Subcutaneous abdominal adipose tissue (tissue), 5 donors: ENCODE data around the gene ITIH6.
"Not testable (repeated sequence)": the region's sequence is repeated elsewhere in the genome, so short reads cannot be mapped to it uniquely, and the experiment has no call there.

Experiments
- H3K27ac ChIP-seq: one replicate; pipeline ENCODE4 v1.7.0; 2013; ENCODE audit warnings: low read depth, mild to moderate bottlenecking, inconsistent platforms, low read length, moderate library complexity
- H3K27me3 ChIP-seq, 5 donors: one replicate each; pipeline ENCODE4 v1.7.0; 2013; ENCODE audit warnings: low read length in 5 of 5, inconsistent platforms in 1 of 5; ENCODE audit not compliant: control insufficient read depth in 5 of 5, insufficient read depth in 4 of 5
- H3K36me3 ChIP-seq, 5 donors: one replicate each; pipeline ENCODE4 v1.7.0; 2013; ENCODE audit warnings: low read length in 5 of 5; ENCODE audit not compliant: control insufficient read depth in 5 of 5, insufficient read depth in 5 of 5
- H3K4me1 ChIP-seq, 5 donors: one replicate each; pipeline ENCODE4 v1.7.0; 2013; ENCODE audit warnings: low read length in 5 of 5, mild to moderate bottlenecking in 3 of 5, moderate library complexity in 1 of 5; ENCODE audit not compliant: control insufficient read depth in 5 of 5, insufficient read depth in 5 of 5
- H3K4me3 ChIP-seq, 5 donors: one replicate each; pipeline ENCODE4 v1.7.0; 2013; ENCODE audit warnings: low read length in 5 of 5, low read depth in 1 of 5
- H3K9ac ChIP-seq, 5 donors: one replicate each; pipeline ENCODE4 v1.7.0; 2013; ENCODE audit warnings: low read length in 5 of 5, mild to moderate bottlenecking in 4 of 5, moderate library complexity in 3 of 5
- H3K9me3 ChIP-seq, 5 donors: one replicate each; pipeline ENCODE4 v1.7.0; 2013; ENCODE audit warnings: low read length in 5 of 5; ENCODE audit not compliant: control insufficient read depth in 5 of 5
- donor health status: healthy.
- donor health status: healthy.
- donor health status: healthy.
- donor health status: healthy.
- donor health status: healthy.

The ITIH6 gene

DNA sequence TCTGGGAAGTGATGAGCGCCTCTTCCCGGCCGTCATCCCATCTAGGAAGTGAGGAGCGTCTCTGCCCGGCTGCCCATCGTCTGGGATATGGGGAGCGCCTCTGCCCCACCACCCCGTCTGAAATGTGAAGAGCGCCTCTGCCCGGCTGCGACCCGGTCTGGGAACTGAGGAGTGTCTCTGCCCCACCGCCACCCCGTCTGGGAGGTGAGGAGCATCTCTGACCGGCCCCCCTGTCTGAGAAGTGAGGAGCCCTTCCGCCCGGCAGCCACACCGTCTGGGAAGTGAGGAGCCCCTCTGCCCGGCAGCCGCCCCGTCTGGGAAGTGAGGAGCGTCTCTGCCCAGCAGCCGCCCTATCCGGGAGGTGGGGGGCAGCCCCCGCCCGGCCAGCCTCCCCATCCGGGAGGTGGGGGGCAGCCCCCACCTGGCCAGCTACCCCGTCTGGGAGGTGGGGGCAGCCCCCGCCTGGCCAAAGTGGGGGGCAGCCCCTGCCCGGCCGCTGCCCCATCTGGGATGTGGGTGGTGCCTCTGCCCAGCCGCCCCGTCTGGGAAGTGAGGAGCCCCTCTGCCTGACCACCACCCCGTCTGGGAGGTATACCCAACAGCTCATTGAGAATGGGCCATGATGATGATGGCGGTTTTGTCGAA is 61.6 kb downstream of the ITIH6 start:
- H3K9me3 ChIP-seq, H3K4me1 ChIP-seq, H3K4me3 ChIP-seq, H3K36me3 ChIP-seq, H3K27ac ChIP-seq, H3K9ac ChIP-seq, H3K27me3 ChIP-seq: not testable (repeated sequence)

DNA sequence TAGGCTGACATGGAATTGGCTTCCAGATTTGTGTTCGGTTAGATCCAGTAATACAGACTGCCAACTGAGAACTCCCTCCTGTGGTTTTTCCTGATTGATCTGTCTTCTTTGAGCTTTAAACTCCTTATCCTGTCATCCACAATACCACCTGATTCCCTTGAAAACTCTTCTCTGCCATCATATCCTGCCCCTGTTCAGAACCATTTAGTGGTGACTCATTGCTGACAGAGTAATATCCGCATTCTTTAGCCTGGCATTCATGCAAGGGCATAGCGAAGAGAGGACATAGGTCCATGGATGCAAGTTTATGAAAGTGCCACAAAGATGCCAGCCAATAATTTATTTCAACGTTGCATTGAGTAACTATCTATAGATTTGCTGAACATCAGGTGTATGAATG is 76.6 kb downstream of the ITIH6 start:
- H3K4me1 ChIP-seq: no peaks in the 10 kb centered on the region
- no peak overlapping the region for H3K9ac ChIP-seq
- H3K9me3 ChIP-seq: no peaks in the 10 kb centered on the region
- H3K27ac ChIP-seq: no peak overlapping the region
- no peaks in the 10 kb centered on the region for H3K36me3 ChIP-seq
- H3K4me3 ChIP-seq: no peak overlapping the region
- peaks cover 0 to 5% (median 0%) of the 10 kb centered on the region in 5 donors for H3K27me3 ChIP-seq

DNA sequence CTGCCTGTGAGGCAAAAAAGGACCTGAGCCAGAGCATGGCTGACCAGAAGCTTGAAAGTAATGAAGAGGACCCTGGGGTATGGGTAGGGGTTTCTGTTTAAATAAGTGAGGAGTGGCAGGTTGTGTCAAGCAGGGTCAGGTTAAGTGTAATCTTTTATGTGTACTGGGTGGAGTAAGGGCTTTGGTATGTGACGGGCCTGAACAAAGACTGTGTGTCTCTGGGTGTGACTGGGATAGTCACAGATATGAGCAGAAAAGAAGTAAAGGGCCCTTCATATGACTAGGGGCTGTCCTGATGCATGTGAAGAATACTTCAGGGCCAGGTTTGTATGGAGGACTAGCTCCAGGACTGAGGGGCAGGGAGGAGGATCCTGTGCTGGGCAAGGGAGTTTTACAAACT is 82.4 kb downstream of the ITIH6 start:
- Histone ChIP-seq H3K4me3 (no peak overlapping the region), H3K4me1 (no peaks in the 10 kb centered on the region), H3K27me3 (peaks cover 0 to 7% (median 0%) of the 10 kb centered on the region in 5 donors)

DNA sequence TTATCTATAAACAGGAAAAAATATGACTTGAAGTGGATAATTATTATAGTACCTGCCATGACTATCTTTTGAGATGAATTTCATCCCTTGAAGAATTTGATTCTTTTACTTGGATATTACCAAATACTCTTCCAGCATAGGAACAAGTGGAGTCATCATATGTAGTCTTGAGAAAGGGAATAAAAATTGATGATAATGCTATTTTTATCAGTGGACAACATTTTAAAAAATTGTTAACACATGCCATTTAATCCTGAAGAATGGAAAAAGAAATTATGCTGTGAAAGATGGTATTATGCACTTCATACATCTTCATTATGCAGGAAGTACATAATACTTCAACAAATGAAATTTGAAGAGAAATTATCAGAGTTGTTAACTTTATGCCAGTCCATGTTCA is 83.6 kb downstream of the ITIH6 start:
- H3K27ac ChIP-seq: no peak overlapping the region
- no peaks in the 10 kb centered on the region for H3K36me3 ChIP-seq
- H3K9ac ChIP-seq: no peak overlapping the region
- H3K27me3 ChIP-seq: peaks cover 0 to 7% (median 0%) of the 10 kb centered on the region in 5 donors
- no peak overlapping the region for H3K4me3 ChIP-seq
- H3K4me1 ChIP-seq: no peaks in the 10 kb centered on the region
- H3K9me3 ChIP-seq: no peaks in the 10 kb centered on the region

More for the DNA sequence above, 82.4 kb downstream of the ITIH6 start:
- no peak overlapping the region for H3K9ac ChIP-seq
- no peak overlapping the region for H3K27ac ChIP-seq
- H3K36me3 ChIP-seq: no peaks in the 10 kb centered on the region
- no peaks in the 10 kb centered on the region for H3K9me3 ChIP-seq

DNA sequence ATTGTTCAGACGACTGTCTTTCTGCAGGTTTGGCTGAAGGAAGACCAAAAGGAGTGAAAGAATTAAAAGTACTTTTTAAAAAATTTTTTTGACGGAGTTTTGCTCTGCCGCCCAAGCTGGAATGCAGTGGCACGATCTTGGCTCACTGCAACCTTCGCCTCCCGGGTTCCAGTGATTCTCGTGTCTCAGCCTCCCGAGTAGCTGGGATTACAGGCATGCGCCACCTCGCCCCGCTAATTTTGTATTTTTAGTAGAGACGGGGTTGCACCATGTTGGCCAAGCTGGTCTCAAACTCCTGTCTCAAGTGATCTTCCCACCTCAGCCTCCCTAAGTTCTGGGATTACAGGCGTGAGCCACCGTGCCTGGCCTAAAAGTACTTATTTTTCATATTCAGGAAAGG is 86.3 kb downstream of the ITIH6 start:
- H3K4me1 ChIP-seq: no peaks in the 10 kb centered on the region
- no peak overlapping the region for H3K4me3 ChIP-seq
- no peak overlapping the region for H3K27ac ChIP-seq
- H3K9ac ChIP-seq: no peak overlapping the region
- no peaks in the 10 kb centered on the region for H3K9me3 ChIP-seq
- peaks cover 0 to 7% (median 0%) of the 10 kb centered on the region in 5 donors for H3K27me3 ChIP-seq
- H3K36me3 ChIP-seq: no peaks in the 10 kb centered on the region

DNA sequence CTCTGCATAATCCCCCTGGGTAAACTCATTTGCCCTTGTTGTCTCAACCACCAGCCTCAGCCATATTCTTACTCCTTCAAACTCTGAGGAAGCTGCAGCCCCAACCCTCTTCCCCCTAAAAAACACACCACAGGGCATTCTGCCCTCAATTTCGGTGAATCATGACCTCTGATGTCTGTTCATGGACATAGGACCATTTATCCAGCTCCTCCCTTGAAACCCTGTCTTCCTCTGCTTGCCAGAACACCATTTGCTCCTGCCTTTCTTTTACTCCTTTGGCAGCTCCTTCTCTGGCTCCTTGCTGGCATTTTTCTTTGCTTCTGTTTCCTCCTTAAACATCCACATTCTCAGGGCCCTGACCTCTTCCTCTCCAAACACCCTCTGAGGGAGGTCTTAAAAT is 87.1 kb downstream of the ITIH6 start:
- H3K4me3 ChIP-seq: no peak overlapping the region
- H3K9me3 ChIP-seq: no peaks in the 10 kb centered on the region
- no peaks in the 10 kb centered on the region for H3K4me1 ChIP-seq
- H3K27me3 ChIP-seq: peaks cover 0 to 7% (median 0%) of the 10 kb centered on the region in 5 donors
- H3K27ac ChIP-seq: no peak overlapping the region
- no peaks in the 10 kb centered on the region for H3K36me3 ChIP-seq
- H3K9ac ChIP-seq: no peak overlapping the region

DNA sequence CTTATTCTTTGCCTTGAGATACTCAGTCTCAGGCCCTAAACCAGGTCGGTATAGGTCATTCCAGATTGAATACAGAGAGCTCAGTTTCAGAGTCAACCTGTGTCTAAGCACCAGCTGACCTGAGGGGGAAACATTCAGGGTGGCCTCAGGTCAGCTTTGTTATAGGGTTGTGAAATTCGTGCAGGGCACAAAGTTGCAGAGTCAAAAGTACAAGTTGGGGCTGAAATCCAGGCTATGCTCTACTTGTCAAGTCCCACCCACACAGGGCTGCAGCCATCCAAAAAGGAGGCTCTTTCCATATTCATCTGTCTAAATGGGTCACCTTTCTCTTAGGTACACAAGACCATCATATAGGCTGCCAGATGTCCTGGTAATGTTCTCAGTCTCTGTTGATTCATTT is 89.7 kb downstream of the ITIH6 start:
- Histone ChIP-seq H3K27me3 (peaks cover 0 to 7% (median 0%) of the 10 kb centered on the region in 5 donors), H3K36me3 (no peaks in the 10 kb centered on the region), H3K4me3 (no peak overlapping the region), H3K9ac (no peak overlapping the region), H3K4me1 (no peaks in the 10 kb centered on the region), H3K27ac (no peak overlapping the region), H3K9me3 (no peaks in the 10 kb centered on the region)
